ENCODE results near the gene TAF15. TPM values are rescaled to one million over a fixed set of nuclear protein-coding genes. Genes with fewer than 3 reads are reported as not detected.

Gene TAF15
- total RNA-seq, 1 donor from 2014 or later: 130 TPM

DNA sequence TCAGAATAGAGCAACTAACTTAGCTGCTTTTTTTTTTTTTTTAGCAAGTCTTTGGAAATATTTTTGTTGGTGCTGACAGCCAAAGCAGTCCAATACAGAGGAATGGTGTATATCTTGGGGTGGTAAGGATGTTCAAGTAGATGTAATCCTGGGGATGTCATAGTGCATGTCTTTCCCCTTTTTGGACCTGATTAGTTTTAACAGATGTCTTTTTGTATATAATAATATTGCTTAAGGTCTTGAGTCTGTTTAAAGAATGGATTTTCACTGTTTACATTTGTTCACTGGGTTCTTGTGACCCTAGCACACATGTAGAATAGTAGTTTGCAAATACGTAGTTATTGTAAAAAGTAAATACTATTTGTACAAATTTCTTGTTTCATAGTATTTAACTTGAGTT is 7.9 kb downstream of the TAF15 start:
- no peak for DNase-seq (ENCODE audit: low spot score)

DNA sequence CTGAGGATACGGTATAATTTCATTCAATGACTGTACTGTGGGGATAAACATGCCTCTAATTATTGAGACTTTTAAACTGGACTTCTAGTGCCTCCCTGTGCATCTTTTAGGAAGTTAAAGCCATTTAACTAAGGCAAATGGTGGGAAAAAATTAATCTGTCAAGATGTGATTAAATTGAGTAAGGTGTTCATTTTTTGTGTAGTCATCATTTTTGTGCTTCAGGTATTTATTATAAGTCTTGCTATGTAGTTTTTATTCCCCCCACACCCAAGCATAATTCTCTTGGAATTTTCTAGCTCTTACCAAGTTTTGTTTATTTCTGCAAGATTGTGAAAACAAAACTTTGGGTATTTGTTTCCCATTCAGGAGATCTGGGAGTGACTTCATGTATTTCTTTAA is 10.2 kb downstream of the TAF15 start:
- DNase-seq (ENCODE audit: low spot score): no peak

DNA sequence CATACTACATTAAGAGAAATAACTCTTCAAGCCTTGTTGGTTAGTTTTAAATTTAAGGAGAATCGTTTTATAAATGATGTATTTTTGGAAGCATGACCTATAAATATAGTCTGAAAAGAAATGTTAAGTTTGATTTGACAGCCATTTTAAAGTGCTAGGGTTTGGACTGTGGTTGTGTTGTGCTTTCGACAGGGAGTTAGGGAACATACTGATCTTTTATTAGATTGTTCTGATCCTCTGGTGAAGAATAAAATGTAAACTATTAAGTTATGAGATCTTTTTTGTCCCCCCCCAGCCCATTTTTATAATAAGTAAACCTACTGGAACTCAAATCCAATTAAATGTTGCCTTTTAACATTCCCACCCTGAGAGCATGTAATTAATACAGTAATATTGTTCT is 12.0 kb downstream of the TAF15 start:
- DNase-seq (ENCODE audit: low spot score): no peak

DNA sequence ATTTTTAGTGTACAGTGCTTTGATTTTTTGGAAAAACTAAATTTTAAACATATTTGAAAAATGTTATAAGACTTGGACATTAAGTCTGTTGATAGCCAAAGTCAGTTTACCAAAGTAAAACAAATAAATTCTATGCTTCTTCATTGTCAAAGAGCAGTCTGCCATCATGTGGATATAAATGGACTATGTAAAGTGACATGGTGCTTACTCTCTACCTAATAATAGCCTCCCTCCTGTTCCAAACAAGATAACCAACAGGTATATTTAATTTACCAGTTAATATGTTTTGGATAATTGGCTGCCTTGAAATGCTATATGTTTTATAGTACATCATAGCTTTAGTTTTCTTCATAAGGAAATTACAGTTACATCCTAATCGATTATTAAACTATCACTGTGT is 15.9 kb downstream of the TAF15 start:
- DNase-seq (ENCODE audit: low spot score): no peak

DNA sequence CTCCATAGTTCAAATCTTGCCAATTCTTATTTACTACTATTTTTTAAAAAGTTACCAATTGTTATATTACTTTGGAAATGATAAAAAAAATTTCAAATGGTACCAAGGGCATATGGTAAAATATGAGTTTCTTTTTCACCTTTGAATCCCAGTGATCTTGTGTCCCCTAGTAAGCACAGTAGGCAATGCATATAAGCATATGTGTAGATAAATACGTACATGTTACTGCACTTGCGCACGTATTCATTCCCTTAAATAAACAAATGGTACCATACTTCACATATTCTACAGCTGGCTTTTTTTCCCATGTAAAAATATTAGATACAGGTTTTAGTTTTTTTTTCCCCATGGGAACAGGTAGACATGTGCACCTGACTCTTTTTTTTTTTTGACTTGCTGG is 31.8 kb downstream of the TAF15 start:
- no peak for DNase-seq (ENCODE audit: low spot score)

DNA sequence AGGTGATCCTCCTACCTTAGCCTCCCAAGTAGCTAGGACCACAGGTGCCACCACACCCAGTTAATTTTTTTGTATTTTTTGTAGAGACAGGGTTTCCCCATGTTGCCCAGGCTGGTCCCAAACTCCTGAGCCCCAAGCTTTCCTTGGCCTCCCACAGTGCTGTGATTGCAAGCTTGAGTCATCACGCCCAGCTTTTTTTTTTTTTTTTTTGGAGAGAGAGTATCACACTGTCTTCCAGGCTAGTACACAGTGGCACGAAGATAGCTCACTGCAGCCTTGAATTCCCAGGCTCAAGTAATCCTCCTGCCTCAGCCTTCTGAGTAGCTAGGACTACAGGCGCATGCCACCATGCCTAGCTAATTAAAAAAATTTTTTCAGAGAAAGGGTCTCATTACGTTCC is 32.2 kb downstream of the TAF15 start:
- no peak for DNase-seq (ENCODE audit: low spot score)

DNA sequence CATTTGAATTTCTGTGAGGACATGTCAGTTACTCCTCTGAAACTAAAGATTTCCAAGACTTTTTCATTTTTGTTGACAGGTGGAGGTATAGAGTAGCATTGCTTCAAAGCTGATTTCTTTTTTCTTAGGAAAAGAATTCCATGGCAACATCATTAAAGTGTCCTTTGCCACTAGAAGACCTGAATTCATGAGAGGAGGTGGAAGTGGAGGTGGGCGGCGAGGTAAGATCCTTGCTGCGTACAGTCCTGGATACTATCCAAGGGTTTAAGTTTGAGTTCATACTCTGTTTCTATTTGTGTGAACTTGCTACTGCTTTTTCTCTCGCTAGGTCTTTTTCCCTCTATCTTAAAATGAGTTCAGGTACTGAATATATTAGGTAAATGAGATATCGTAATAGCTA is 33.0 kb downstream of the TAF15 start:
- no peak for DNase-seq (ENCODE audit: low spot score)

DNA sequence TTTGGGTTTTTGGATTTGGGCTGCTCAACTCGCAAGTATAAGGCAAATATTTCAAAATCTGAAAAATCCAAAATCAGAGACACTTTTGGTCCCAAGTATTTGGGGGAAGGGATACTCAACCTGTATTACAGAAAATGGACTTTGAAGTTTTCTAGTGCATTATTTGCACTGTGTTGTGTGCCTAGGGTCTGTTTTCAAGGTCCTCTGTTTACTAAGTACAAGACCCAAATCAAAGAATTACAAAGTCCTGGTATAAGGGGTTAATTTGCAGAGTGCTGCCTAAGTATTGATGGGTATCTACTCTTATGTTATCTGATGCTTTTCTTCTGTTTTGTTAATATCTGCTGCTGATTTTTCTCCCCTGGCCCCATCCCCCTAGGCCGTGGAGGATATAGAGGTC is 34.4 kb downstream of the TAF15 start:
- DNase-seq (ENCODE audit: low spot score): no peak

DNA sequence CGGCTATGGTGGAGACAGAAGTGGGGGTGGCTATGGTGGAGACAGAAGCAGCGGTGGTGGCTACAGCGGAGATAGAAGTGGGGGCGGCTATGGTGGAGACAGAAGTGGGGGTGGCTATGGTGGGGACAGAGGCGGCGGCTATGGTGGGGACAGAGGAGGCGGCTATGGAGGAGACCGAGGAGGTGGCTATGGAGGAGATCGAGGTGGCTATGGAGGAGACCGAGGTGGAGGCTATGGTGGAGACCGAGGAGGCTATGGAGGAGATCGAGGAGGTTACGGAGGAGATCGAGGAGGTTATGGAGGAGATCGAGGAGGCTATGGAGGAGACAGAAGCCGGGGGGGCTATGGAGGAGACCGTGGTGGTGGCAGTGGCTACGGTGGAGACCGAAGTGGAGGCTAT is 35.3 kb downstream of the TAF15 start:
- no peak for DNase-seq (ENCODE audit: low spot score)

DNA sequence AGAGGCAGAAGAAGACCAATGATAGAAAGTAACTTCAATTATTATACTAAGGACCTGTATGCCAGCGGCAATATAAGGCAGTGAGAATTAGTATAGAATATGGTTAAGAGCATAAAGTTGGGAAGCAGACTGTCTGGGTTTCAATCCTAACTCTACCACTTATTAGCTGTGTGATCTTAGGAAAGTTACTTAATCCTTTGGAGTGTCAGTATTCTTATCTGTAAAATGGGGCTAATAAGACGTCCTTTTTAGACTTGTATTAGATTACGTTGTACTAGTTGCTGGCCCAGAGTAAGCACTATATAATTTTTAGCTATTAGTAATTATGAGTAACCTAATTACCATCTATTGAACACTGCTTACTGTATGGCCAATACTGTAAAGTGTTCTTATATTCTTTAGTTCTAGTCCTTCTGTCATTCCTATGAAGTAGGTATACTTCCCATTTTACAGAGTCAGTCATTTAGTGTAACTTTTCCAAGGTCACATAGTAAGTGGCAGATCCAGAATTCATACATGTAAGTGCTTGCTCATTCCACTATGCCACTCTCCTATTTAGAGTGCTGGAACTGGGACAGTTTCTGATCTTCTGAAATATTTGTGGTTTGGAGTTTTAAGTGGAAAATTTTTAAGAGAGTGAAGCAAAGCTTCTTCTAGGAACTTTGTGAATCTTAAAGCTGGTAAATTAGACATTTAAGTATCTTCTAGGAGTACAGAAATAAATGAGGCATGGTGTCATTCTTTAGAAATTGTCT is 36.9 kb downstream of the TAF15 start:
- no peak for DNase-seq (ENCODE audit: low spot score)

DNA sequence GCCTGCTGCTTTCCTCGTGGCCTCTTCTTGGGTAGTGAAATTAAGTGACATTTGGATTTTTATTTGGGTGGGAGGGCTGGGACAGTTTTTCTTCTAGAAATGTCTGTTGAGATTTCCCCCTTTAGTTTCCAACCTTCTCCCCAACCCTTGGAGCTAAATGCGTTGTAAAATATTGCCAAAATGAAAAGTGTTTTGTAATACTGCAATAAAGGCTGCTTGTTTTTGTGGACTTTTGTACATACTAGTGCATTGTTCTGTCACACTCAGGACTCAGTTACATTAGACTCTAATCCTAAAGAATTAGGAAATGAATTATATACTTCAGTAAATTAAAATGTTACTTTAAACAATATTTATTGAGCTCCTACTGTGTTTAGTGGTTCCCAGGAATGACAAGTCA is 37.7 kb downstream of the TAF15 start:
- DNase-seq (ENCODE audit: low spot score): no peak

DNA sequence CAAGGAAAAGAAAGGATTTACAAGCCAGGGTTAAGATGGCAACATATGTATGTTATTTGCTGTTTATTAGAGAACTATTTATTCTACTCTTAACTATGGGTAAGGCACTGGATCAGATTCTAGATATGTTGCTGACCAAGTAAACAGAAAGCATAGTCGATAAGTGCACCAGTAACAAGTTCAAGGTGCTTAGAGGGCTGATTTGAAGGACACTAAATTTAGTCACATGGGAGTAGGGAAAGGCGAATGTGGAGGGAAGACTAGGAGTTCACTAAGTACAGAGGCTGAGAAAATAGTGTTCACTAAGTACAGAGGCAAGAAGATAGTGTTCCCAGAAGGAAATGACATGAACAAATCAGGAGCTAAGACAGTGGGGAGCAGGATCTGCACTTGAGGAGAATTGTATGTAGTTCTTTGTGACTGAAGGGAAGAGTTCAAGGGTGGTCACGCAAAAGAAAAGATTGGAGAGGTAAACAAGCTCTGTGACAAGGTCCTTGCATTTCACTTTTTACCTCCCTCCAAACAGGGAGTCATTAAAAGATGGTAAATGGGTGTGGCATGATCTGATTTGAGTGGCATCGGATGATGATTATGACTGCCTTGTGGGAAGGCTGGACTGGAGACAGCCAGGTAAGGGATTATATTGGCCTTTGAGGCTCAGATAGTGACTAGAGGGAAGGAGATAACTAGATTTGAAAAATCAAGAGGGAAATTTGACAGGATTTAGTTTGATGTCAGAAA is 38.5 kb downstream of the TAF15 start:
- DNase-seq (ENCODE audit: low spot score): no peak

DNA sequence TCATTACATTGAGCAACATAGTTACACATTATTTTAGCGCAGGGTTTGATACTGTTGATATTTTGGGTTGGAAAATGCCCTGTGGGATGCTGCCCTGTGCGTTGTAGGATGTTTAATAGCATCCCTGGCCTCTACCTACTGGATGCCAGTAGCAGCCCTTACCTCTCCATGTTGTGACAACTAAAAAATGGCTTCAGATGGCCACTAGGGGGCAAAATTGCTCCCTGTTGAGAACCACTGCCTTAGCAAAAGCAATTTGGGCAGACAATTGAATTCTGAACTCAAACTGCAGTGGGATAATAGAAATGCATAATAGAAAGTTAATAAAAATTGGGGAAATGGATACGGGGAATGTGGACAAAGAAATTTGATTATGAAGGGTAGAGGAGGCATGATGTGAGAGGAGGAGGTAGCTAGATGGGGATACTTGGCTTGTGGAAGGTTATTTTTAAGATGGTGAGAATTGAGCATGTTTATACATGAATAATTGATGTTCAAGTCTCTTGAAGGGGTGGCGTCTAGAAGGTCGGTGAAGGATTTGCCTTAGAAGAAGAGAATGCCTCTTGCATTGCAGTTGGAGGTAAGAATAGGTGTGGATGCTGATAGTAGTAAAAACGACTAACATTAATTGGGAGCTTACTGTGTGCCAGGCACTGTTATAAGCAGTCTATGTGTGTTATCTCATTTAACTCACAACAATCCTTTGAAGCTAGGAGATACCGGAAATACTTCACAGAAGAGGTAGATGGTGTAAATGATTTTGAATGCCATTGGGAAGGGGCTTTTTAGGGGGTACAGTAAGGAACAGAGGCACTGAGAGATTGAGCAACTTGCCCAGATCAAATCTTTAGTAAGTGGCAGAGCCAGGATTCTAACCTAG is 40.4 kb downstream of the TAF15 start:
- peak; percentile 62 for DNase-seq (ENCODE audit: low spot score)

DNA sequence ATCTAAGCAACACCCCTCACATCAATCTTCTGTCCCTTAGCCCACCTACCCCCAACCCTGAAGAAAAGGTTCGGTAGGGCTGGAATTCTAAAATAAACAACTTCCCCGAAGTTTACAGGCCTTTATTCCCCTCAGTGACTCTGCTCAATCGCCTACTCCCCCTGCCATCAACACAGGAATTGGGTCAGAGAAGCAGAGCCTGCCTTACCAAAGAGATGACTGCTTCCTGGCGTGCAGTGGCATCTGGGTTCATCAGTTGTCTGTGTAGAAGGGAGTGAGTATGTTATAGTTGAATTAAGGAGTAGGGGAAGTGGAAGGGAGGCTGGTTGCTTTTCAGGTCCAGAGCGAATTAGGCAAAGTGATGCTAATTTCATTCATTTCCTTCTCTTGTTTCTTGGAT is 46.7 kb downstream of the TAF15 start:
- no peak for DNase-seq (ENCODE audit: low spot score)

DNA sequence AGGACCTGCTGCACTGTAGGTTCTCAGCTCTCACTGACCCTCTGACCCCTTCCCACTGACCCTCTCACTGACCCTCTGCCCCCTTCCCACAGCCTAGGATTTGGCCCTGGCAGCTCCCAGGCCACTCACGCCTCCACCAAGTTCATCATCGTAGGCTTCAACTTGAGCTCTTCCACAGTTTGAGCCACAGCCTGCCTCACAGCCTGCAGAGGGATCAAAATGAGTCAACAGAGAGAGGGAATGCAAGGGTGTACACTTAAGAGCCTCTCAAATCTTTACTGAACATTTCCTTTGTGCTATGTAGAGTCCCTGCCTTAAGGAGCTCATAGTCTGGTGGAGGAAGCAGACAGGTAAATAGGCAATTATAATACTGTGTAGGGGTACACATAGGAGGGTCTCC is 47.3 kb downstream of the TAF15 start:
- no peak for DNase-seq (ENCODE audit: low spot score)

DNA sequence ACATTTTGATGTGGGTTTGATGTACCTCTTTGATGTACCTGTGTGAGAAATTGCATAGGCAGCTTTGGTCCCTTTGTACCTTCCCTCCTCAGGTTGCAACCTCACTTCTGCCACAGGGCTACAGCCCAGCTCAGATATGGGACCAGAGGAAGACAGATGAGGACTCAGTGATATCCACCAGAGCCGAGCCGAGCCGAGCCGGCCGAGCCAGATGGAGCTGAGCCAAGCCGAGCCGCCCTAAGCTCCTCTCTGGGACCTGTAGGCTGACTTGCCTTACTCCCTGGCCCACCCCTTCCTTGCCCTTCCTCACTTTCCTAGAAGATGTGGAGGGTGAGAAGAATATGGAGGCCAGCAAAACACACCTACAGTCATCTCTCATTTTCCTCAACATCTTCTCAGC is 55.6 kb downstream of the TAF15 start:
- DNase-seq (ENCODE audit: low spot score): no peak

DNA sequence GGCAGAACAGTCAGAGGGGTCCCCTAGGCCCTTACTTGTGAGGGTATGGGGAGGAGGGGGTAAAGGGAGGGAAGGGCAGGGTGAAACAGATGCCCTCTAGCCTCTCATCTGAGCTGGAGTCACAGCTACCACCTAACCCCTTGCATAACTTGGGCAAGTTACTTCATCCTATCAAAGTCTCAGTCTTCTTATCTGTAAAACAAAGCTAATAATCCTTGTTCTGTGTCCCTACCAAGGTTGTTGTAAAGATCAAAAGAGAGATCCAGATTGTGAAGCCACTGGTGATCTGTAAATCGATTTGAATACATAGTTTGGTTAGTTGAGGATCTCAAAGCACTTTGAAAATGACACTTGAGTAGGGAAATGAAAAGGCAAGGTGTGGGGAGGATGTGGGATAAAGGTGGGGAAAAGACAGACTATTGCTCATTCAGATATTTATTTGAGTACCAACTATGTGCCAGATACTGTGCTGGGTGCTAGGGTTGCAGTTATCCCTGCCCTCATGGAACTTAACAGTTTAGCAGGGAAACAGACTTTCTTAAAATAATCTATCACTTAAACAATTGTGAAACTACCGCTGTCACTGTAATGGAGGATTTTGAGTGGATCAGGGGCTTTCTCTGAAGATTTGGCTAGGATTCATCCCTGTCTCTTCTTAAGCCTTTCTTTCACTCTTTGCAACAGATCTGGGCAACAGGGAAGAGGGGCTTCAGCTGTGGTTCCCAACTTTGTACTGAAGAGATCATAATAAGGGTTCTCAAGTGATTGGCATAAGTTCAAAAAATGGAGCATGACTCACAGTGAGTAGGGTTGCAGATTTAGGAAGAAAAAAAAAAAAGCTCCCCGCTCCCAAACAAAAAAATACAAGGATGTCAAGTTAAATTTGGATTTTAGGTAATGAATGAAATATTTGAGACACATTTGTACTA is 56.4 kb downstream of the TAF15 start:
- no peak for DNase-seq (ENCODE audit: low spot score)

DNA sequence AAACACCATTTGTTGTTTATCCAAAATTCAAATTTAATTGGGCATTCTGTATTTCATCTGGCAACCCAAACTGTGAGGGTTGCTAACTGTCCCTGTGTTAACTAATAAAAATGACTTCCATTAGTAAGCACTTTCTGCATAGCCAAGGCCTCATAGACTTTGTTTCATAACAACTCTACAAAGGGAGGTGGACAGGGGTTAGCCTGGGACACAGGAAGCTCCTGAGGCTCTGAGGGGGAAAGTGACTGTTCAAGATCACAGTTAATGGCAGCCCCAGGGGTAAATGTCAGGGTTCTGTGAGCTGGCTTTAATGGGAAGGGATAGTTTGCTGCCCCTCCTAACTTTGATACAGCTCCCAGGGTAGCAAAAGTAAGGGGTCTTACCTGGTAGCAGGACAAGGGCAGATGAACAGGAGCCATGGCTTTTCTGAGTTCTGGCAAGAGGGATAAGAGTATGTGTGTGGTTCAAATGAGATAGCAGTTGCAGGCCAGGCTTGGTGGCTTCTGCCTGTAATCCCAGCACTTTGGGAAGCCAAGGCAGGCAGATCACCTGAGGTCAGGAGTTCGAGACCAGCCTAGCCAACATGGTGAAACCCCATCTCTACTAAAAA is 57.2 kb downstream of the TAF15 start:
- no peak for DNase-seq (ENCODE audit: low spot score)

DNA sequence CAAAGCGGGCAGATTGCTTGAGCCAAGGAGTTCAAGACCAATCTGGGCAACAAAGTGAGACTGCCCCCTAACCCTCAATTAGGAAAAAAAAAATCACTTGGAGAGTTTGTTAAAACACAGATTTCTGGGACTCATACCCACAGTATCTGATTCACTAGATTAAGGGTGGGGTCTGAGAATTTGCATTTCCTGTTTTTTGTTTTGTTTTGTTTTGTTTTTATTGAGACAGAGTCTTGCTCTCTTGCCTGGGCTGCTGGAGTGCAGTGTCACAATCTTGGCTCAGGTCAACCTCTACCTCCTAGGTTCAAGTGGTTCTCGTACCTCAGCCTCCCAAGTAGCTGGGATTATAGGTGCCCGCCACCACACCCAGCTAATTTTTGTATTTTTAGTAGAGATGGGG is 58.3 kb downstream of the TAF15 start:
- DNase-seq (ENCODE audit: low spot score): no peak

DNA sequence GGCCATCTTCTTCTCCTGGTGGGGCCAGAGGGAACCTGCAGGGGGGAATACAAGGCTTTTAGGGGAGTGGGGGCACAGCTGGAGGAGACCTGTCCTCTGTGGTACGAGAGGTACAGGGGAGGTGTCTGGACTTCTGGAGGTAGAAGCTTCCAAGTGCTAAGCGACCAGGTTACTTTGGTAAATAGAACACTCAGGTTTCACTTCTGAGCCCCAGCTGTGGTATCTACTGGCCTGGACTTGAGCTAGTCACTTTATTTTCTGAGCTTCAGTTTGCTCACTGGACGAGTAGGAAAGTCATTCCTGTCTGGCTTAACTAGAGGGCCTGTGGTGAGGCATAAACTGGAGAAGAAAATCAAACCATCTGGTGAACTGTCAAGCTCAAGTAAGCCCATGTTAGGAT is 59.5 kb downstream of the TAF15 start, which contains the start of gene HEATR9:
HEATR9 (minus strand) TSS at position 155 of the 400 bp plus-strand sequence; CDS start at position 6, 149 bp downstream.
- DNase-seq (ENCODE audit: low spot score): no peak

Data from mucosa of gallbladder (tissue), 1 donor.